Thyroid gland (tissue), 4 donors: ENCODE data around the gene NKX1-1.

Experiments
- CTCF ChIP-seq, 6 experiments: fragments of 200-600 bp in 3 of 6; fragments of 450-650 bp in 3 of 6; sonication (generic) in 3 of 6; IDR thresholded peaks; one replicate each; pipeline ENCODE4 v1.5.1; 2016 to 2019; ENCODE audit warnings: antibody characterized with exemption in 6 of 6, mild to moderate bottlenecking in 2 of 6, inconsistent platforms in 1 of 6, moderate library complexity in 1 of 6
- POLR2A ChIP-seq, 2 donors: fragments of 450-650 bp; IDR thresholded peaks; one replicate each; pipeline ENCODE4 v1.6.1; 2017; ENCODE audit warnings: antibody characterized with exemption in 2 of 2, mild to moderate bottlenecking in 2 of 2, moderate library complexity in 1 of 2

GRCh38 chr4:1361431-1361830 lies 44.8 kb downstream of the NKX1-1 start:
- no peak for TF ChIP-seq CTCF (IDR thresholded peaks at IDR 0.05)
- no peak for TF ChIP-seq POLR2A (IDR thresholded peaks at IDR 0.05)
